Peyer's patch (tissue), 4 donors: Measurements from ENCODE around the gene SYNGR1.

Experiments
- POLR2A ChIP-seq, 2 donors: fragments of 450-650 bp; IDR thresholded peaks; one replicate each; pipeline ENCODE4 v1.5.1; 2017; ENCODE audit warnings: antibody characterized with exemption in 2 of 2, mild to moderate bottlenecking in 2 of 2, moderate library complexity in 2 of 2
- TF ChIP-seq, protein P1 (sequence below), 6 experiments: fragments of 450-650 bp in 4 of 6; fragments of 200-600 bp in 2 of 6; sonication (generic) in 1 of 6; IDR thresholded peaks; one replicate each; pipeline ENCODE4 v1.5.1; 2017 to 2019; ENCODE audit warnings: antibody characterized with exemption in 6 of 6, mild to moderate bottlenecking in 3 of 6, moderate library complexity in 1 of 6

GRCh38 chr22:39434721-39435120 lies 84.9 kb downstream of the SYNGR1 start:
- TF ChIP-seq, protein P1, sequence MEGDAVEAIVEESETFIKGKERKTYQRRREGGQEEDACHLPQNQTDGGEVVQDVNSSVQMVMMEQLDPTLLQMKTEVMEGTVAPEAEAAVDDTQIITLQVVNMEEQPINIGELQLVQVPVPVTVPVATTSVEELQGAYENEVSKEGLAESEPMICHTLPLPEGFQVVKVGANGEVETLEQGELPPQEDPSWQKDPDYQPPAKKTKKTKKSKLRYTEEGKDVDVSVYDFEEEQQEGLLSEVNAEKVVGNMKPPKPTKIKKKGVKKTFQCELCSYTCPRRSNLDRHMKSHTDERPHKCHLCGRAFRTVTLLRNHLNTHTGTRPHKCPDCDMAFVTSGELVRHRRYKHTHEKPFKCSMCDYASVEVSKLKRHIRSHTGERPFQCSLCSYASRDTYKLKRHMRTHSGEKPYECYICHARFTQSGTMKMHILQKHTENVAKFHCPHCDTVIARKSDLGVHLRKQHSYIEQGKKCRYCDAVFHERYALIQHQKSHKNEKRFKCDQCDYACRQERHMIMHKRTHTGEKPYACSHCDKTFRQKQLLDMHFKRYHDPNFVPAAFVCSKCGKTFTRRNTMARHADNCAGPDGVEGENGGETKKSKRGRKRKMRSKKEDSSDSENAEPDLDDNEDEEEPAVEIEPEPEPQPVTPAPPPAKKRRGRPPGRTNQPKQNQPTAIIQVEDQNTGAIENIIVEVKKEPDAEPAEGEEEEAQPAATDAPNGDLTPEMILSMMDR (IDR thresholded peaks at IDR 0.05) = no peak
- no peak for TF ChIP-seq POLR2A (IDR thresholded peaks at IDR 0.05)
